DMS 273 treated with DMSO at 0.1 percent for 48 hours (cell line): ENCODE results near the gene RELL2.
"Not testable (repeated sequence)": the region's sequence is repeated elsewhere in the genome, so short reads cannot be mapped to it uniquely, and the experiment has no call there.

Source experiments
- DNase-seq: peaks from one replicate; lab custom pipeline; 2025; lab: John Stamatoyannopoulos, UW

The RELL2 gene, protein sequence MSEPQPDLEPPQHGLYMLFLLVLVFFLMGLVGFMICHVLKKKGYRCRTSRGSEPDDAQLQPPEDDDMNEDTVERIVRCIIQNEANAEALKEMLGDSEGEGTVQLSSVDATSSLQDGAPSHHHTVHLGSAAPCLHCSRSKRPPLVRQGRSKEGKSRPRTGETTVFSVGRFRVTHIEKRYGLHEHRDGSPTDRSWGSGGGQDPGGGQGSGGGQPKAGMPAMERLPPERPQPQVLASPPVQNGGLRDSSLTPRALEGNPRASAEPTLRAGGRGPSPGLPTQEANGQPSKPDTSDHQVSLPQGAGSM

GRCh38 chr5:141636413-141637122 is at the start of gene RELL2, which contains the start of gene HDAC3:
RELL2 (plus strand) TSS chr5:141636997; CDS start chr5:141638226, 1,229 bp downstream.
HDAC3 (minus strand) TSS chr5:141636849; CDS start chr5:141636790, 59 bp downstream.
- DNase-seq, result peak; percentile 62

- DNase-seq, result no peak
Measured at GRCh38 chr5:141590127-141590526, 46.7 kb upstream of the RELL2 start.

GRCh38 chr5:141596867-141597266 is 39.9 kb upstream of the RELL2 start:
- DNase-seq, result no peak

DNA sequence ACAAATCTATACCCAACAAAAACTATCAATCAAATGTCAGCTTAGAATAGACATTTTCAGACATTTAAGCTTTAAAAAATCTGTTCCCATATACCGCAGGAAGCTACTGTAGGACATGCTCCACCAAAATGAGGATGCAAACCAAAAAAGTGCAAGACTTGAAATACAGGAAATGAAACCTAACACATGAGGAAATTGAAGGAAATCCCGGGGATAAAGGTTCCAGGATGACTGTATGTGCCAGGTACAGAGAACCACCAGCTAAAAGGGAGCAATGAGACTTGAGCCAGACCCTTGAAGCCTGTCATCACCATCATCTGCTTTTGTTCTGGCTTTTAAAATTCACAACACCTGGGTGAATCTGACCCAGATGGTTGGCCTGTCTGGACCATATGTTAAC is 39.4 kb upstream of the RELL2 start:
- no peak for DNase-seq

- peak; percentile 66 for DNase-seq
Measured at GRCh38 chr5:141597814-141598213, 39.0 kb upstream of the RELL2 start.

DNA sequence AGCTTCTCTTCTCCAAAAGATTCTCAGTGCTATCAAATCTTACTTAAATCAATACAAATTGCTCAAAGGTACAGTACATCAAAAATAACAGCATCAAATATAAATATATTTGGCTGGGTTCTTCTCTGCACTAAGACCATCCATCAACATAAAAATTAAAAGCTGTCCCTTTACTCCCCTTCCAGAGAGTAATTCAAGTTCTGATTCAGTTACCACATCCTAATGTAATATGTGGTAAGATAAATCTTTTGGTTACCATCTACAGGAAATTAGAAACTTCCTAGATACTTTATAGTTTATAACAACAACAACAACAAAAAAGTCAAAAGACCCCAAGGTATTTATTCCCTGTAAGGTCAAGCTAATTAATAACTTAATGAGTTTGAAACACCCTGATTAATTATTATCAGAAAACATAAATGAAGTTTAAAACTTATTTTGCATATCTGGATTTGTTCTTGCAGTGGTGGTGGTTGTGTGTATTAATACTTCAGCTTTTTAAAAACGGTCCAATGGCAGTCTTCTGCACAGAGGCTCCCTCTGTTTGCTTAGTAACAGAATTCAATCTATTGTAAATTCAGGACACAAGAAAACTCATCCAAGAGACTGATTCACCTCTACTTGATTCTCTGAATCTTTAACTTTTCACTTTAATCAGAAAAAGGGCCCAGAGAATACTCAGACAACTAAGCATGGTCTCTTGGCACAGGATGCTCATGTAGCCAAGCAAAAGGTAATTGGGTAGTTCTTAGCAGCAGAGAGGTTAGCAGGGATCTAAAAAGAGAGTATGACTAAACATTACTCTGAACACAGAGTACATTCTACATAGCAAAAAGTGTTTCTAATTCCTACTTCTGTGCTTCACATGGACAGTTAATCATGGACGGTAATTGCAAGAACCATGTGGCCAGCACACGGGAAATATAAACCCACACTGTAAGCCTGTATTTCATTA is 38.1 kb upstream of the RELL2 start:
- DNase-seq, result no peak

DNA sequence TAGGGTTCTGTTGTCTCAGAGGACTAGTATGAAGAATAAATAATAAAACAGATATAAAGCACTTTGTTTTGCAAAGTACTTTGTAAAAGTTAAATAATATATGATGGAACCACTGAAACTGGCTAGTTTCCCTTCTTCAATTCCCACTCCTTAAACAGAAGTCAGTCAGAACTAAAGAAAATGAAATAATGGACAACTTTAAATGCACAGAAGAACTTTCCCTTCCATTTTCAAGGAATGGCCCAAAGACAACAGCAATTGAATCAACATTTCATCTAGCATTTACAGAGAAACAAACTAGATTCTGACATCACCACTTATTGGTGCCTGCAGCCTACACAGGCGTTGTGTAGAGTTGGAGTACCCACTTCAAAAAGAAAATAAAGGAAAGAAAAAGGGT is 34.2 kb upstream of the RELL2 start:
- DNase-seq, result no peak

GRCh38 chr5:141603923-141604717 is 32.7 kb upstream of the RELL2 start:
- no peak for DNase-seq

- DNase-seq, result no peak
Measured at GRCh38 chr5:141605523-141606277, 31.1 kb upstream of the RELL2 start.

DNA sequence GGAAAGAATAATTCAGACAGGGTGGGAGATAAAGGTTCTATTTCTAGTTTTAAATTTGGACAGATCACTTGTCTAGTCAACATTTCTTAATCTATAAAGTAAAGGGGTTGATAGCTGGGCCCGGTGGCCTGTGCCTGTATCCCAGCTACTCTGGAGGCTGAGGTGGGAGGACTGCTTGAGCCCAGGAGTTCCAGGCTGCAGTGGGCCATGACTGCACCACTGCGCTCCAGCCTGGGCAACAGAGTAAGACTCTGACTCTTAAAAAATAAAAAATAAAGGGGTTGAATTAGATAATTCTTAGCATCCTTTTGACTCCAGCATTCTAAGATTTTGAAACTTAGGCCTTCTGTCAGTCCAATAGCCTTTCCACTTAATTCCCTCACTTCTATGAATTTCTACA is 28.8 kb upstream of the RELL2 start:
- DNase-seq, result no peak

GRCh38 chr5:141608557-141608956 is 28.2 kb upstream of the RELL2 start:
- no peak for DNase-seq

GRCh38 chr5:141609044-141609443 is 27.8 kb upstream of the RELL2 start:
- no peak for DNase-seq

- DNase-seq, result not testable (repeated sequence)
Measured at GRCh38 chr5:141609921-141610320, 26.9 kb upstream of the RELL2 start.

DNA sequence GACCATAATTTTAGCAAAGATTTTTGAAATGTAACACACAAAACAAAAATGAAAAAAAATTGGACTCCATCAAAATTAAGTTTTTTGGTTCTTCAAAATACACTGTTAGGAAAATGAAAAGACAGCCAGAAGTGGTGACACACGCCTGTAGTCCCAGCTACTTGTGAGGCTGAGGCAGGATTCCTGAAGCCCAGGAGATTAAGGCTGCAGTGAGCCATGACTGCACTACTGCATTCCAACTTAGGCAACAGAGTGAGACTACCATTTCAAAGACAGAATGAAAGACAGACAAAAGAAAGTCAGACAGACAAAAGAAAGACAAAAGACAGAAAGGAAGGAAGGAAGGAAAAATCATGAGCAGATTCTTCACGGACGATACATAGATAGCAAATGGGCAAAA is 25.5 kb upstream of the RELL2 start:
- no peak for DNase-seq

DNA sequence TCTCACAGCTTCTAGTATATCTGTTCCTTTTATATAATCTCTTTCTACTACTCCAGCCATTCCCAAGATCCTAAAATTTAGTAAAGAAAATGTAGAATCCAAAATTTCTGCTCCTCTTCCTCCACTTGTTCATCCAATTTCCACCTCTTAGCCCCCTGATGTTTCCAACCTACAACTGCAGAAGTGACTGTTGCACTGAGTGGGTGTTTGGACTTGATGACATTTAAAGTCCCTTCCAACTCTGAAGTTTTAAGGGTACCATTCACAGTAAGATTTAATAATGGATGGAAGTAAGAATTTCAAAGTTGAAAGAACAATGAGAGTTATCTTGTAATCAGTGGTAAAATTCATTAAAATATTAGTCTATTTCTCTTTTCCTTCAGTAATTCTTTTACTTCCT is 23.5 kb upstream of the RELL2 start:
- no peak for DNase-seq

DNA sequence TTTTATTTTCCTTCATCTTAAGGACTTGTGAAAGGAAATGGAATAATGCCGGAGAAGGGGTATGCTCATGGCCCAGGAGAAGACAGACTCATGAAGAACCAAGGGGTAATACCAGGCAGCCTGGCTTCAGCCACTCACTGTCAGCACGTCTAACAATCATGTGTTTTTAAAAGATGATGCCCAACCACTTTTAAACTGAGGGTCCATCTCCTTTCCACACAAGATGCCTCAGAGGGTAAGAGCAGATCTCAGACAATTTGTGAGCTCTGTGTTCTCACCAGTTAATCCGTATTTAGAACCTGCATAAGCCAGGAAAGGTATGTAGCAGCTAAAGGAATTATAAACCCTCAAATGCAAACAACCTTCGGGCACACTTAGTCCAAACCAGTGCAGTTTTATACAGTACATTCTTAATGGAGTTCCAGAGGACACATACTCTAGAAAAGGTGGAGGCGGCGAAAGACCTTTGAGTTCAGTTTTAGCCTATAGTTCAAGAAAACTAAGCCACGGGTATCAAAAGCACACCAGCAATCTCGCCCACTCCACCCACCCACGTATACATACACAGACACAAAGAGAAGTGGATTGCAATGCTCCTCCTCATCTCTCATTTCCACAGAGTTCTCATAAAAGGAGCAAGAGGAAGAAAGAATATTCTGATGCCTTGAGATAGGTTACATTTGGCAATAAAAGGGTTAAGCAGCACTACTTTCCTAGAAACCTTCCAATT is 20.6 kb upstream of the RELL2 start:
- DNase-seq, result no peak

DNA sequence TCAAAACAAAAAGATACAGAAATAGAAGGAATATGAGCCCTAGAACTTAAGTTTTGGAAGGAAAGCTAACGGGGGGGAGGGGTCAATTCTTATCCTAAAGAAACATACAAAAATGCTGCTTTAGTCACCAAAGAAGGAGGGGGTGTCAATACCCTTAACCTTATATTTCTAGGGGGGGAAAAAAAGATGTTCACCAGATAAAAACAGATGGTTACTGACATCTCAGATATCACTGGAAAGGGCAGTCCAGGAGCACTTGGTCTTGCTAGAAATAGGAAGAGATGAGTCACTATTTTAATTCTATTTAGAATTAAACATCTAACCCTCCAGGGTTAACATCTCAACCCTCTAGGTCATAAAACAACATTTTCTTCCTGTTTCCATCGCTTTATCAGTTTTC is 19.7 kb upstream of the RELL2 start:
- DNase-seq, result no peak

DNA sequence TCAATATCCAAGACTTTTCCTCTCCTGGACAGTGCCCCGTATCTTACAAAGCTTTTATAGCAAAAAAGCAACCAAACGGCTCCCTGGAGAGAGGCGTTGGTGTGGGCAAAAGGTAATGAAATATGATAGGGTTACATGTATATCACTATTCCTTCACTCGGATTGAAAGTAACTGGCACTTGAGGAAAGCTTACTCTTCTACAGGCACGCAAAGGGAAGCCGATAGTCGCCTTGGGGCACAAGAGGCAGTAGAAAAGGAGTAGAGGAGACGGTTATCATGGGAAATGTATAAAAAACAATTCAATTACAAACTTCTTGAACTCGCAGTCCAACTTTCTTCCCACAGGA is 19.1 kb upstream of the RELL2 start:
- DNase-seq, result no peak

GRCh38 chr5:141618030-141618803 is 18.6 kb upstream of the RELL2 start:
- peak; percentile 7 for DNase-seq
